ENCODE data around the gene HGD. TPM values are rescaled to one million over a fixed set of nuclear protein-coding genes. Genes with fewer than 3 reads are reported as not detected.
A peak's percentile ranks its signal among the peaks of the same experiment; 100 is the strongest.

Gene HGD
- total and polyA plus RNA-seq, 12 donors, result 0.12 to 1.2 TPM; not detected in 10

DNA sequence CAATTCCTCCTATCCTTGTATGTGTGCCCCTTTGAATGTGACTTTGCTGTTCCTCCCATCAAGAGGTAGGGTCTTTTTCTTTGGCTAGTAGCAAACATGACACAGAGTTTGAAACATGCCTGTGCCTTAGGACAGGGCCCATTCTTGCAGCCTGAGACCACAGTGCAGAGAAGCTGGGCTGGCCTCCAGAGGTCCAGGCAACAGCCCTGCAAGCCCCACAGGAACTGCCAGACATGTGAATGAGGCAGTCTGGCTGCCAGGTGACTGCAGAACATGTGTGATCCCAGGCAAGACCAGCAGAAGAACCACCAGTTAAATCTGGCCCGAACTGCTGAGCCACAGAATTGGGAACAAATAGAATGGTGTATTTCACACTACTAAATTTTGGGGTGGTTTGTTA, 1.2 kb upstream of the HGD start:
- Histone ChIP-seq H3K4me3 (no peak overlapping the region), H3K9me3 (peaks cover 0 to 3% (median 0%) of the 10 kb centered on the region in 11 donors), H3K36me3 (peaks cover 0 to 6% (median 0%) of the 10 kb centered on the region in 9 donors), H3K27ac (no peak overlapping the region), H3K4me1 (peaks cover 0 to 16% (median 11%) of the 10 kb centered on the region in 9 donors), H3K27me3 (no peaks in the 10 kb centered on the region)
- TF ChIP-seq, protein P1, sequence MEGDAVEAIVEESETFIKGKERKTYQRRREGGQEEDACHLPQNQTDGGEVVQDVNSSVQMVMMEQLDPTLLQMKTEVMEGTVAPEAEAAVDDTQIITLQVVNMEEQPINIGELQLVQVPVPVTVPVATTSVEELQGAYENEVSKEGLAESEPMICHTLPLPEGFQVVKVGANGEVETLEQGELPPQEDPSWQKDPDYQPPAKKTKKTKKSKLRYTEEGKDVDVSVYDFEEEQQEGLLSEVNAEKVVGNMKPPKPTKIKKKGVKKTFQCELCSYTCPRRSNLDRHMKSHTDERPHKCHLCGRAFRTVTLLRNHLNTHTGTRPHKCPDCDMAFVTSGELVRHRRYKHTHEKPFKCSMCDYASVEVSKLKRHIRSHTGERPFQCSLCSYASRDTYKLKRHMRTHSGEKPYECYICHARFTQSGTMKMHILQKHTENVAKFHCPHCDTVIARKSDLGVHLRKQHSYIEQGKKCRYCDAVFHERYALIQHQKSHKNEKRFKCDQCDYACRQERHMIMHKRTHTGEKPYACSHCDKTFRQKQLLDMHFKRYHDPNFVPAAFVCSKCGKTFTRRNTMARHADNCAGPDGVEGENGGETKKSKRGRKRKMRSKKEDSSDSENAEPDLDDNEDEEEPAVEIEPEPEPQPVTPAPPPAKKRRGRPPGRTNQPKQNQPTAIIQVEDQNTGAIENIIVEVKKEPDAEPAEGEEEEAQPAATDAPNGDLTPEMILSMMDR (IDR thresholded peaks at IDR 0.05), result no peak
- WGBS, 2 donors, result 91 to 95% methylated on average over 1 of the region's 1 CpG
- DNase-seq, result no peak
- intact Hi-C loops (cut with DNase I), result no loop called here
- ATAC-seq, result peak in 1 of 8 donors; percentile 41

DNA sequence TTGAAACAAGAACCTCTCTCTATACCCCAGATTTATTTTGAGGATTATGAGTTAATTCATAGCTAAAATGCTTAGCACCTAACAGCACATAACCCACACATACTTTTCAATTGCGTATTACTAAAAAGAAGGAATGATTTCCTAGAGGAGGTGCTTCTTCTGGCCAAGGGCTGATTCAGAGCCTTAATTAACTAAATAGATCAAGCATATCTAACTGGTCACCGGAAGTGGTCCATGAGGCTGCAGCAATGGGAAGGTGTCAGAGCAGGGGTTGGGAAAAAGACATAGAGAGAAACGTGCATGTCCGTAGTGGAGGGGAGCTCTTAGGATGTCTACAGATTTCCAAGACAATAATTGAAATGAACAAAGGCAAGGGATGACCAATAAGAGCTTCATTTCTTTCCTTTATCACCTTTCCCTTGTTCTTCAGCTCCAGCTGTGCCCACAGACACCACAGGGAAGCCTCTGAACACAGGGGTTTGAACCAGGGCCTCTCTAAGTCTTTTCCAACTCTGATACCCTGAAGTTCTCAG, 467 bp downstream of the HGD start:
- Histone ChIP-seq H3K4me1 (peaks cover 0 to 16% (median 13%) of the 10 kb centered on the region in 9 donors), H3K27ac (no peak overlapping the region), H3K27me3 (no peaks in the 10 kb centered on the region), H3K4me3 (no peak overlapping the region), H3K36me3 (peaks cover 0 to 5% (median 0%) of the 10 kb centered on the region in 9 donors), H3K9me3 (peaks cover 0 to 3% (median 0%) of the 10 kb centered on the region in 11 donors)
- TF ChIP-seq, protein P1 (IDR thresholded peaks at IDR 0.05), result no peak
- WGBS, 2 donors, result 95 to 97% methylated on average over 4 of the region's 4 CpGs
- intact Hi-C loops (cut with DNase I), result no loop called here
- ATAC-seq, result no peak
- no peak for DNase-seq

DNA sequence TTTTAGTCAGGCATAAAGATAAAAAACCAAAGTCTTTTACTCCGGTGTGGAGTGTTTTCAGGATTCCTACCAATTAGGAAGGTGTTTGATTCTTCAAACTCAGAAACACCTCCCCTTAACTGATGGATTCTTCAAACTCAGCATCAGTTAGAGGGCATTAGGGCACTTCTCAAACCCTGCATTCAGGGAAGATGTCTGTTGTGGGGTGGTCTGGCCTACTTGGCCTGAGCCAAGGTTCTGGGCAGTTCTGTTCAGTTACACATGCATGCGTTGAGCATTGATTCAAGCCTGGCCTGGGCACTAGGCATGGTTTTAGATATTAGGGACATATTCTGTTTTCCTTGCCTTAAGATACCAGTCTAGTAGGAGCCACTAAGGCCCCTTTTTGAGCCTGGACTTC, 1.0 kb downstream of the HGD start:
- intact Hi-C loops (cut with DNase I), result no loop called here
- TF ChIP-seq, protein P1 (IDR thresholded peaks at IDR 0.05), result no peak
- H3K4me1 ChIP-seq, result peaks cover 0 to 16% (median 13%) of the 10 kb centered on the region in 9 donors
- ATAC-seq (no peak), DNase-seq (no peak)
- no peak overlapping the region for H3K27ac ChIP-seq
- 95 to 99% methylated on average over 2 of the region's 2 CpGs for WGBS, 2 donors
- H3K4me3 ChIP-seq, result no peak overlapping the region
- no peaks in the 10 kb centered on the region for H3K27me3 ChIP-seq
- peaks cover 0 to 3% (median 0%) of the 10 kb centered on the region in 11 donors for H3K9me3 ChIP-seq
- H3K36me3 ChIP-seq, result no peaks in the 10 kb centered on the region

DNA sequence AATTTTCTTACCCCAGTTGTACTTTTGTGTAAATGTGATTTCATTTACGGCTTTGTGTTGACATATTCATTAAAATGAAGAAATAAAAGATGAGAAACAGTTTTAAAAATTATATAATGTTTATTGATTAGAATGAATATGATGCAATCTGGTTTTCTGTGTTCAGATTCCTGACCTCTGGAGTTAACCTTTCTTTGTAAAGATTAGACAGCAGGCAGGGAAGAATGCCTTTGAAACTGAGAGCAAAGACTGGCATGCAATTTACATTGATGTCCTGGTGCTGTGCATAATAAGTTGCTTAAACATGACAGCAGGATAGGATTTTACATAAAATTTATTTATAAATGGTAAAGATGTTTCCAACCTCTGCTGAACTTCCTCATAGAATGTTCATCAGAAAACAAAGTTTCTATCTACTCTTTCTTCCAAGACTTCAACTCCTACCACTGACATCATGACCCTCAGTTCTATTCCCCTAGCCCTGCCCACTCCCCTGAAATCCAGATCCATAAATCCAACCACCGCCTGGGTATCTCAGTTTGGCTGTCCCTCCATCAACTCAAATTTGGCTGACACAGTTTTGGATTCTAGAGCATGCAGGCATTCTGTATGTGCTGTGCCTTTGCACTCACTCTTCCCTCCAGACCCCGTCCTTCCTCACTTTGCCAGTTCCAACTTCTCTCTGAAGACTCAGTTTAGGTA, 1.7 kb downstream of the HGD start:
- 93 to 99% methylated on average over 3 of the region's 3 CpGs for WGBS, 2 donors
- intact Hi-C loops (cut with DNase I), result no loop called here
- H3K9me3 ChIP-seq, result peaks cover 0 to 3% (median 0%) of the 10 kb centered on the region in 11 donors
- H3K4me1 ChIP-seq, result peaks cover 0 to 16% (median 13%) of the 10 kb centered on the region in 9 donors
- no peak overlapping the region for H3K27ac ChIP-seq
- DNase-seq (no peak), ATAC-seq (no peak)
- no peaks in the 10 kb centered on the region for H3K27me3 ChIP-seq
- TF ChIP-seq, protein P1 (IDR thresholded peaks at IDR 0.05), result no peak
- H3K4me3 ChIP-seq, result no peak overlapping the region
- no peaks in the 10 kb centered on the region for H3K36me3 ChIP-seq

All from heart right ventricle (tissue), 16 donors.